OCI-LY3 (cell line): ENCODE data around the gene CAPZA2.
A peak's percentile ranks its signal among the peaks of the same experiment; 100 is the strongest.

Experiments
- H2AFZ ChIP-seq: fragments of 200-600, 300-600 bp; shearing (Covaris generic); 2 replicates; pipeline ENCODE4 v1.6.0; 2014; ENCODE audit warnings: antibody characterized with exemption, low read depth, low read length
- H3K27ac ChIP-seq: fragments of 200-600, 300-600 bp; sonication (generic); 2 replicates; pipeline ENCODE4 v1.5.1; 2014; ENCODE audit warnings: mild to moderate bottlenecking, low read length, moderate library complexity, mixed read lengths
- H3K27me3 ChIP-seq: fragments of 200-600, 300-600 bp; sonication (generic); 2 replicates; pipeline ENCODE4 v1.6.1; 2014; ENCODE audit warnings: low read depth, low read length, mixed read lengths
- H3K36me3 ChIP-seq: fragments of 200-600, 300-600 bp; sonication (generic); replicated peaks from 2 replicates; pipeline ENCODE3; 2014; ENCODE audit warnings: low read depth, low read length, mixed read lengths
- H3K4me1 ChIP-seq: fragments of 300-600, 200-600 bp; sonication (generic); 2 replicates; pipeline ENCODE4 v1.6.1; 2014; ENCODE audit warnings: low read length, mixed read lengths
- H3K4me2 ChIP-seq: fragments of 200-600, 300-600 bp; sonication (generic); 2 replicates; pipeline ENCODE4 v1.6.1; 2014; ENCODE audit warnings: low read length, mixed read lengths
- H3K4me3 ChIP-seq: fragments of 300-600, 200-600 bp; sonication (generic); 2 replicates; pipeline ENCODE4 v1.5.1; 2014; ENCODE audit warnings: antibody characterized with exemption, mild to moderate bottlenecking, low read length, moderate library complexity
- H3K79me2 ChIP-seq: fragments of 300-600, 200-600 bp; shearing (Covaris generic); 2 replicates; pipeline ENCODE4 v1.6.1; 2014; ENCODE audit warnings: mild to moderate bottlenecking, low read length, mixed read lengths
- H3K9ac ChIP-seq: fragments of 300-600, 200-600 bp; shearing (Covaris generic); 2 replicates; pipeline ENCODE4 v1.6.0; 2014; ENCODE audit warnings: mild to moderate bottlenecking, low read length, moderate library complexity
- H3K9me3 ChIP-seq: fragments of 200-600, 300-600 bp; shearing (Covaris generic); 2 replicates; pipeline ENCODE4 v1.6.1; 2014; ENCODE audit warnings: low read length, mixed read lengths; ENCODE audit not compliant: insufficient read depth
- H4K20me1 ChIP-seq: fragments of 200-600, 300-600 bp; sonication (generic); 2 replicates; pipeline ENCODE4 v1.6.1; 2016; ENCODE audit warnings: low read length, mixed read lengths; ENCODE audit not compliant: insufficient read depth
- EZH2phosphoT487 ChIP-seq: fragments of 200-600 bp; shearing (Covaris generic); IDR thresholded peaks from 2 replicates; pipeline ENCODE4 v1.6.1; 2018; ENCODE audit warnings: antibody characterized with exemption, mixed run types, low read depth
- TF ChIP-seq, protein P1 (sequence below): fragments of 200-600, 300-600 bp; sonication (generic); IDR thresholded peaks from 2 replicates; pipeline ENCODE4 v1.5.1; 2014; ENCODE audit warnings: antibody characterized with exemption, low read length, low read depth

CAPZA2 gene

GRCh38 chr7:116952635-116953371, 90.4 kb downstream of the CAPZA2 start:
- Histone ChIP-seq H3K4me3 (peak overlapping the region; percentile 84), H3K27me3 (no peaks in the 10 kb centered on the region), H3K4me1 (peaks cover 36% of the 10 kb centered on the region), H2AFZ (peak overlapping the region; percentile 83), H3K27ac (peak overlapping the region; percentile 98), H4K20me1 (no peaks in the 10 kb centered on the region), H3K4me2 (peak overlapping the region; percentile 91), H3K36me3 (peaks cover 10% of the 10 kb centered on the region), H3K79me2 (peaks cover 39% of the 10 kb centered on the region), H3K9ac (peak overlapping the region; percentile 93), H3K9me3 (no peaks in the 10 kb centered on the region)
- no peak for TF ChIP-seq EZH2phosphoT487
- TF ChIP-seq, protein P1, sequence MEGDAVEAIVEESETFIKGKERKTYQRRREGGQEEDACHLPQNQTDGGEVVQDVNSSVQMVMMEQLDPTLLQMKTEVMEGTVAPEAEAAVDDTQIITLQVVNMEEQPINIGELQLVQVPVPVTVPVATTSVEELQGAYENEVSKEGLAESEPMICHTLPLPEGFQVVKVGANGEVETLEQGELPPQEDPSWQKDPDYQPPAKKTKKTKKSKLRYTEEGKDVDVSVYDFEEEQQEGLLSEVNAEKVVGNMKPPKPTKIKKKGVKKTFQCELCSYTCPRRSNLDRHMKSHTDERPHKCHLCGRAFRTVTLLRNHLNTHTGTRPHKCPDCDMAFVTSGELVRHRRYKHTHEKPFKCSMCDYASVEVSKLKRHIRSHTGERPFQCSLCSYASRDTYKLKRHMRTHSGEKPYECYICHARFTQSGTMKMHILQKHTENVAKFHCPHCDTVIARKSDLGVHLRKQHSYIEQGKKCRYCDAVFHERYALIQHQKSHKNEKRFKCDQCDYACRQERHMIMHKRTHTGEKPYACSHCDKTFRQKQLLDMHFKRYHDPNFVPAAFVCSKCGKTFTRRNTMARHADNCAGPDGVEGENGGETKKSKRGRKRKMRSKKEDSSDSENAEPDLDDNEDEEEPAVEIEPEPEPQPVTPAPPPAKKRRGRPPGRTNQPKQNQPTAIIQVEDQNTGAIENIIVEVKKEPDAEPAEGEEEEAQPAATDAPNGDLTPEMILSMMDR: no peak

- Histone ChIP-seq H3K27ac (peak within 1 kb of the TSS; percentile 98), H3K4me3 (peak within 1 kb of the TSS; percentile 84), H3K9ac (peak within 1 kb of the TSS; percentile 93), H3K9me3 (no peaks in the 10 kb centered on the region), H4K20me1 (no peaks in the 10 kb centered on the region), H3K79me2 (peaks cover 45% of the 10 kb centered on the region), H3K27me3 (no peaks in the 10 kb centered on the region), H3K36me3 (peaks cover 10% of the 10 kb centered on the region), H3K4me1 (peaks cover 42% of the 10 kb centered on the region), H2AFZ (peak within 1 kb of the TSS; percentile 96), H3K4me2 (peak within 1 kb of the TSS; percentile 91)
- no peak for TF ChIP-seq EZH2phosphoT487
Measured at GRCh38 chr7:116953372-116953905, 91.1 kb downstream of the CAPZA2 start, which contains the start of gene ST7. ST7 (plus strand) TSS chr7:116953501; CDS start chr7:116953541, 40 bp downstream.

DNA sequence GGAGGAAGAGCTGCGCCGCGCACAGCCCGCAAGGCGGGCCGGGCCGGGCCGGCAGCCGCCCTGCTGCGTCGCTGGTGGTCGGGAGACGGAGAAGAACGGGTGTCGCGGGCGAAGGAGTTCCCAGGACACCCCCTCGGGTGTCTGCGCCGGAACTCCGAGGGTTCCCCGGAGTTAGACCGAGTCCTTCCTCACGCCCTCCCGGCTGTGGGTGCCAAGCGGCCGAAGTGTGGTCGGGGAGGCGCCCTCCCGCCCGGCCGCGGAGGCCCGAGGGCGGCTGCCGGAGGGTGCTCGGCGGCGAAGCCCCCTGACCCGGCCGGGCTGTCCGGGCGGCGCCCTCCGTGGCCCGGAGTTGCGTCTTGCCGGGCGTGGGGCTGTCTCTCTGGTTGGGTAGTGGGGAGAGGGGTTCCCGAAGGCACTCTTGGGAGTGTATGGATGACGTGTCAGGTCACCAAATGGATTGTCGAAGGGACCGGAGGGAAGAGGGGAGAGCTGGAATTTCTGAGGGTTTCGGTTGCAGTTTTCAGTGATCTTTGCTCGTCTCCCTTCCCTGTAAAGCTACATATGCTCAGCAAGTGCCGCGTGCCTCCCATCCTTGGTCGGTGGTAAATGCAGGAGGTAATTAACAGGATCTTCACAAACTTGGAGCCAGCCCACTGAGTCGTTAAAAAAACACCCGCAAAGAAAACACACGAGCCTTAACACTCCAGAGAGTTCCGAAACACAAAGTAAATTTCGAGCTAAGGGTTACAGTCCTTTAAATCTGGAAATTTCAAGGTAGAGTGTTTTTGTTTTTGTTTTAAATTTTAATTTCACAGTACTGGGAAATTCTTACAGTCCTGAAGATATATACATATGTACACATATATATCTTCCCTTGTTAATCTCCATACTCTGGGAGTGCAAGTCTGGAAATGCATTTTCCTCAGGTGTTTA, 91.8 kb downstream of the CAPZA2 start:
- Histone ChIP-seq H2AFZ (no peak overlapping the region), H3K27me3 (no peaks in the 10 kb centered on the region), H3K36me3 (peaks cover 10% of the 10 kb centered on the region), H3K9ac (peak overlapping the region; percentile 93), H3K27ac (peak overlapping the region; percentile 98), H3K4me1 (peaks cover 46% of the 10 kb centered on the region), H3K4me2 (peak overlapping the region; percentile 90), H3K9me3 (no peaks in the 10 kb centered on the region), H3K4me3 (peak overlapping the region; percentile 84), H3K79me2 (peaks cover 53% of the 10 kb centered on the region), H4K20me1 (0 out of 2 replicates have a peak, but pooled peaks cover under 1% of the 10 kb centered on the region)
- TF ChIP-seq EZH2phosphoT487: no peak
- TF ChIP-seq, protein P1: no peak

GRCh38 chr7:116955340-116955739, 93.0 kb downstream of the CAPZA2 start:
- peak overlapping the region; percentile 84 for H3K4me3 ChIP-seq
- peaks cover 9% of the 10 kb centered on the region; the same call in 1 of the 2 replicates for H4K20me1 ChIP-seq
- peak overlapping the region; percentile 93 for H3K9ac ChIP-seq
- H2AFZ ChIP-seq: no peak overlapping the region
- peaks cover 46% of the 10 kb centered on the region for H3K4me1 ChIP-seq
- no peaks in the 10 kb centered on the region for H3K9me3 ChIP-seq
- H3K79me2 ChIP-seq: peaks cover 64% of the 10 kb centered on the region
- peak overlapping the region; percentile 90 for H3K4me2 ChIP-seq
- peaks cover 18% of the 10 kb centered on the region for H3K36me3 ChIP-seq
- TF ChIP-seq, protein P1: no peak
- no peak for TF ChIP-seq EZH2phosphoT487
- H3K27me3 ChIP-seq: no peaks in the 10 kb centered on the region
- peak overlapping the region; percentile 98 for H3K27ac ChIP-seq
